NCI-H1092 (cell line): ENCODE data around the gene PPP1R12B.
"Not testable (repeated sequence)": the region's sequence is repeated elsewhere in the genome, so short reads cannot be mapped to it uniquely, and the experiment has no call there.

Experiments
- DNase-seq: peaks from one replicate; lab custom pipeline; 2025; lab: John Stamatoyannopoulos, UW

The PPP1R12B gene

DNA sequence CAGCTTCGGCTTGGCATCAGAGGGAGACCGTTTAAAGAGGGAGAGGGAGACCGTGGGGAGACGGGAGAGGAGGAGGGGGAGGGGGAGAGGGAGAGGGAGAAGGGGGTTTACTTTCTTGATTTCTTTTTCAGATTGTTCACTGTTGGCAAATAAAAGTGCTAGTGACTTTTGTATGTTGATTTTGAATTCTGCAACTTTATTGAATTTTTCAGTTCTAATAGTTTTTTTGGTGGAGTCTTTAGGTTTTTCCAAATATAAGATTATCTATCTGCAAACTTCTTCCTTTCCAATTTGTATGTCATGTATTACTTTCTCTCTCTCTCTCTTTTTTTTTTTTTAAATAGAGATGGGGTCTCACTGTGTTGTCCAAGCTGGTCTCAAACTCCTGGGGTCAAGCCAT, 104.0 kb downstream of the PPP1R12B start:
- DNase-seq: no peak

DNA sequence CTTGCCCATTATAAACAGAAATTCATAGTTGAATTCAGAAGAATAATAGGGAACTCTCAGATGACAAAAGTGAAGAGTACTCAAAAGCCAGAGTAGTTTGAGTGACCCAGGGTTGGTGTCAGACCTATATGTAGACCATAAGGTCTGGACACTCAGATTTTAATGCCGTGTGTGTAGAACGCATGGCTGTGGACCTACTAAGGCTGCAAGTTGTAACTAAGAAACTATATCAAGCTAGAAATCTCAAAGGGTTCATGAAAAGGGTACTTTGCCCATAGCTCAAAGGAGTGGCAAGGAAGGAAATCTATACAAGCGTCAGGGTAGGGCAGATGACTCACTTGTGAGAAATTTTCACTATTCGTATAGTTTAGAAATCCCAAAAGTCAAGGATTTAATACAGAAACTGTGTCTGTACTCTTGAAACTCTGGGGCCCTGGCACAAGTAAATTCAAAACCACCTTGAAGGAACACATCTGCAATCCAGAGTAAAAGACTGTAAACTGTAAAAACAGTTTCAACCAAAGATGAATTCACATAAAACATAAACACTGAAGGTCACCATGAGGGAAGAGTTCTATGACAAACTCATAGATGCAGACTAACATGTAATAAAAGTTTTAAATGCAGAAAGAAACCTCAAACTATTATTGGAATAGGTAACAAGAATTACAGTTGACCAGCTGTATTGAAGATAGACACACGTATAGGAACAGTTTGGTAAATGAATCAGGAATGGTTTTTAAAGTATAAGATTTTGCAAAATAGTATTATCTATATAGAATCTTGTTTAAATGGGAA, 108.1 kb downstream of the PPP1R12B start:
- DNase-seq: not testable (repeated sequence)

DNA sequence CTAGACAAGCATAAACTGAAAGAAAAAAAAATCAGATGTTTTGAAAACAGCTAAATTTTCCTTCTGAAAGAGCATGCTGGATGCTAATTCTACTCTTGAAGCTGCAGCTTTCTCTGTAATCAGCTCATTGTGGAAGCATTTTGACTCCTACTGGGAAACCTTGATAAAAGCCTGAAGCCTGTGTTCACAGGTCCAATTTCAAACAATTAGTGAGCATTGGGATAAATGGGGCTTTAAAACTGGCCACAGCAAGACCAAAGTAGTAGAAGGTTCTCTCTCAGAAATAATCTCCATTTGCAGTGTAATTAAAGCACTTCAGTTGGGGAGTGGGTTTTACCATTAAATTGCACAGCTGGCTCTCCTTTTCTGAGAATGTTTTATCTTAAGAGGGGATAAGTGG, 110.2 kb downstream of the PPP1R12B start:
- DNase-seq: peak; percentile 28

DNA sequence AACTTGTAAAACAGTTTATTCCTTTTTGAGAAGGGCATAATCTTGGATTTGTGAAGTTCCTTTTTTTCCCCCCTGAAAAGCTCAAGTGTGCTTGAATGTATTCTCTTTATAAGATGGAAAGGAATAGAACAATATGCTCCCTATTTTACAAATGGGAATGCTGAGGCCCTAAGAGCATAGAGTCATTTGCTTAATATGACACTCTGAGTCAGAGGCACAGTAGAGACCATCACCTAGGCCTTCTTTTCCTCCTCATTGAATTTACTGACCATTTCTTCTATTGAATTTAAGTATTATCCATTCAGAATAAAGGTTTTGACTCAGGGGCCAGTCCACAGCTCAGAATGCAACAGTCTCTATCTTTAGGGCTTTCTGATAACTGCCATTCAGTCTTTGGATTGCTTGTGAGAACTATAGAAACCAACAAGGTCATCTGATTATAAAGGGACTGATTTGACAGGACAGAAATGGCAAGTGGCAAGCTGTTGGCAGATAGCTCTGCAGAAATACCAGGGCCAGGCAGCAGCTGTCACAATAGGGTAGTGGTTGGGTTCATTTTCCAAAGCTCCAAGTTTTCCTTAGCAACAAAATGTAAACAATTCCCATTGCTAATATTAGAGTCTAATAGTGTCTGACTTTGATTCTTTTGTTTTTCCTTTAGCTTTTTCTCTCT, 111.1 kb downstream of the PPP1R12B start:
- DNase-seq: not testable (repeated sequence)

DNA sequence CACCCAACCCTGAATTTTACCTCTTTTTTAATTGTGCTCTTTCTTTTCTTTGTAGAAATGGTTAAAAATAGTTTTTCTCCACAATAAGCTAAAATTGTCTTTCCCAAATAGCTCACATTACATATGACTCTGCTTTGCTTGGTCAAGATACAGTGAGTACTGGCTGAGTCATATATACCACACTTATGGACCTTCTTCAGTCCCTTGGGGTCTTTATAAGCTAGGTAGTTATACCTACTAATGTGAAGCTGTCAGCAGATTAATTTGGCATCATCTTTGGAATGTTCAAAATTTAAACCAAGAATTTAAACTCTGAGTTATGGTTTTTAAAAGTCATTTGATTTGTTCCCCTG, 111.6 kb downstream of the PPP1R12B start:
- DNase-seq: not testable (repeated sequence)

DNA sequence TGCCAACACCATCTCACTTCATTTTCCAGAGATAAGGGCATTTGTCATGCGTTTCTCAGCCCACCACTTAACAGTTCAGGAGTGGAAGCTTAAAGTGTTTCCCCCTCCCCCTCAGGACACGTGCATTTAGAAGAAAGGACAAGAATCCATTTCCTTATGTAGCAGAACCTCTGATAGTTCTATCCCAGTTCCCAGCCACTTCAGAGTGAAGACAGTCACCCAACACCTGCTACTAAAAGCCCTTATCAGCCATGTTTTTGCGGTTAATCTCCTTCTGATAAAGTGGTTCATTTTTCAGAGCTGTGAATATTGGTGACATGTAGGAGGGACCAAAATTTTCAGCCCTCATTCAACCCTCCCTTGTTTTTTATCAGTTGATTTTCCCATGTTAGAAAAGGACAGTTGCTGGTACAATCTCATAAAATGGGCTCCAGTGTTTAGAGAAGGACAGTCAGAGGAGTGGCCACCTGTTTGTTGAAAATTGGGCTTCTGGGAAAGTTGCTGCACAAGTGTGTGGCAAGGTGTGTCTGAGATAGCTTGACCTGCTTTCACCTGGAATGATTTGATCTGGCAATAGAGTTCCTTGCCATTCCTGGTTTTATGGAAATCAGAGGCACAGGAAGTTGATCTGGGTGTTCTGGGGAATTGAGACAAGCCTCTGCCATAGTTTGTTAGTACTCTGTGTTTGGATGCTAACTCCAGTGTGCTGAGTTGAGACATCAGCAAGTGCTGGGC, 114.0 kb downstream of the PPP1R12B start:
- no peak for DNase-seq

DNA sequence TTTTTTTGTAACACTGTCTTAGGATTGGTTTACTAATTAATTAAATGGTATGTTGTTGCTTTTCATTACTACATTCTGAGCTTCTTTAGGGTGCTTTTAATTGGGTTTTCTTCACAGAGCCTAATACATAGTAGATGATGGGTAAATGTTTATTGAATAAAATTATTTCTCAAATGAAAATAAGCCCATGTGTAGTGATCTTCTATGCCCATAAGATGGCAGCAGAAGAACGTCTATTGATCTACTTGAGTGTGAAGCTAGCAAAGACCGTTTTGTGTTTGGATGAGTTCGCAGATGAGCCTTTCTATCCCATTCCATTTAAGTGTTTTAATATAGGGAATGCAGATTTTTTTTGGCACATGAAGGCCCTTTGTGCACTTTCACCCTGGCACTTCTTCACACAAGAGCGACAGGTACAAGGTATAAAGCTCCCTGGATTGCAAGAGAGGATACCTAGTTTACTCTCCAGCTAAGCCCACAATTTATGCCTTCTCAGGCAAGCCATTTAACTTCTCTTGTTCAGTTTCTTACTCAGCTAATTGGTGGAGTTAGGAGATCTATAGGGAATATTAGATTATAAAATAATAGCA, 115.7 kb downstream of the PPP1R12B start:
- DNase-seq: not testable (repeated sequence)

DNA sequence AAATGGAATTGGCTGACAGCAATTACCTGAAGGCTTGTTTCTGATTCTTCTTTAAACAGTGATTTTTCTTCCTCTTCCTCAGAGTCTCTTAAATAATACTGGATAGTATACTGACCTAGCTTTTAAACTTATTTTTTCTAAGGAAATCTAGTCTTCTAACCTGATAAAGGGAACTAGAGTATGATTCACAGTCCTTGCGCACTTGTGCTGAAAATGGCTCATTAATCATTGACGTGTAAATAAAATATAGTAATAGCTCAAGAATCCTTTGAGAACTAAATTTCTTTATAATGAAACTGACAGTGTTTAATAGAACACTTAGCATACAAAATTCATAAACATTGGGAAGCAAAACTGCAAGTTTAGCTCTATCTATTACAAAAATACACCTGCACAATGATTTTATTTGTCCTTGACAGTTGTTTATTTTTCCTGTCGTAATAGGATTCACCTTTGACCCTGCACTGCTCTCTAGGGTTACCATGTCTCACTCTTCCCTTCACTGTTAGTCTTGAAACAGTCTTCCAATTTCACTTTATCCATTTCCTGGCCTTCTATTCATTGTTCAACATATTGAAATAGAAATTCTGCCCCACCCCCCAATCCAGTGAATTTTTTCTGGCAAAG, 117.3 kb downstream of the PPP1R12B start:
- not testable (repeated sequence) for DNase-seq

DNA sequence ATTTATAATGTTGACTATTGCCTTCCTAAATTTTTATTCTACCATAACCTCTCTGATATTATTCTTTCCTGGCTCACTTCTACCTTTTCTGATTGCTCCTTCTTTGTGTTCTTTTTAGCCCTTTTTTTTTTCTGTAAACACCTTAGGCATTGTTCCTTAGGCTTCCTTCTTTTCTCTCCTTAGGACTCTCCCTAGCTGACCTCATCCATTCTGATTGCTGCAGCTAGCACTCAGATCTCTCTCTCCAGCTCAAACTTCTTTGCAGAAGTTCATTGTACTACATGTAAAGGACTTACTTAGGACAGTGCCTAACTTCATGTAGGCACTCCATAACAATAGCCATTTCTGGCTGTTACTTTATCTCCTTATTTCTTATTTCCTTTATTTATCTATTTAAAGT, 117.8 kb downstream of the PPP1R12B start:
- DNase-seq: not testable (repeated sequence)

DNA sequence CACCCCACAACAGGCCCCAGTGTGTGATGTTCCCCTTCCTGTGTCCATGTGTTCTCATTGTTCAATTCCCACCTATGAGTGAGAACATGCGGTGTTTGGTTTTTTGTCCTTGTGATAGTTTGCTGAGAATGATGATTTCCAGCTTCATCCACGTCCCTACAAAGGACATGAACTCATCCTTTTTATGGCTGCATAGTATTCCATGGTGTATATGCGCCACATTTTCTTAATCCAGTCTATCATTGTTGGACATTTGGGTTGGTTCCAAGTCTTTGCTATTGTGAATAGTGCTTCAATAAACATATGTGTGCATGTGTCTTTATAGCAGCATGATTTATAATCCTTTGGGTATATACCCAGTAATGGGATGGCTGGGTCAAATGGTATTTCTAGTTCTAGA, 118.9 kb downstream of the PPP1R12B start:
- DNase-seq: not testable (repeated sequence)

DNA sequence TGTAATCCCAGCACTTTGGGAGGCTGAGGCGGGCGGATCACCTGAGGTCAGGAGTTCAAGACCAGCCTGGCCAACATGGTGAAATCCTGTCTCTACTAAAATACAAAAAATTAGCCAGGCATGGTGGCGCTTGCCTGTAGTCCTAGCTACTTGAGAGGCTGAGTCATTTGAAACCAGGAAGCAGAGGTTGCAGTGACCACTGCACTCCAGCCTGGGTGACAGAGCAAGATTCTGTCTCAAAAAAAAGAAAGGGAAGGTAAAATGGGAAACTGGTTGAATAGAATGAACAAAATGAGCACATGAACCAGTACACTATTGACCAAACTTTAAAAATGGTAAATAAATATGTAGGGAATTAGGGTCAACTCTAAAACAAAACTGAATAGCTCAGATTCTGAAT, 120.2 kb downstream of the PPP1R12B start:
- not testable (repeated sequence) for DNase-seq

DNA sequence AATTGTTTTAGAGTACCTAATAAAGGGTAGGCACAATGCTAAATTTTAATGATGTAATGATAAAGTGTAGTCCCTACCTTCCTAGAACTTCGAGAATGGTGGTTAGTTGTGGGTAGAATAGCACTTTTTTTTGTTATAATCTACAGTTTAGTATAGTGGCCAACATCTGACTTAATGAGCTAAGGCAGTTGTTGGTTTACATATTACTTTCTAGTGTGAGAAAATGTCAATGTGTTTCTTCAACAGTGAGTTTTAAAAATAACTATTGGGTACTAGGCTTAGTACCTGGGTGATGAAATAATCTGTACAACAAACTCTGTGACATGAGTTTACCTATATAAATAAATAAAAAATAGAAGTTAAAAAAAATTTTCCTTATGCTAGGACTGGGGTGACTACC, 120.6 kb downstream of the PPP1R12B start:
- not testable (repeated sequence) for DNase-seq

DNA sequence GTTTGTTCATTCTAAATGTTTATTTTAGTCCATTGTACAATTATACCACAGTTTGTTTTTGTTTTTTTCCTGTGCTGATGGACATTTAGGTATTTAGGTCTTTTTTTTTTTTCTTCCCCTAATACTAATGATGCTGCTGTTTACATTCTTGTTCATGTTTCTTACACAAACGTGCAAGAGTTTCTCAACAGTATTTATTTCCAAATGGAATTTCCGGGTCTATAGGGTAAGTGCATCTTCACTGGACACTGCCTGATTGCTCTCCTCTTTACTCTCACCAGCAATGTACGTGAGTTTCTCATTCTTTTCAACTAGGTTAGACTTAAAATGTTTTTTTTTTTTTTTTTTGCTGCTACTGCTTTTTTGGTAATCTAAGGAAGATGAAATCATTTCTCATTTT, 122.7 kb downstream of the PPP1R12B start:
- DNase-seq: no peak

DNA sequence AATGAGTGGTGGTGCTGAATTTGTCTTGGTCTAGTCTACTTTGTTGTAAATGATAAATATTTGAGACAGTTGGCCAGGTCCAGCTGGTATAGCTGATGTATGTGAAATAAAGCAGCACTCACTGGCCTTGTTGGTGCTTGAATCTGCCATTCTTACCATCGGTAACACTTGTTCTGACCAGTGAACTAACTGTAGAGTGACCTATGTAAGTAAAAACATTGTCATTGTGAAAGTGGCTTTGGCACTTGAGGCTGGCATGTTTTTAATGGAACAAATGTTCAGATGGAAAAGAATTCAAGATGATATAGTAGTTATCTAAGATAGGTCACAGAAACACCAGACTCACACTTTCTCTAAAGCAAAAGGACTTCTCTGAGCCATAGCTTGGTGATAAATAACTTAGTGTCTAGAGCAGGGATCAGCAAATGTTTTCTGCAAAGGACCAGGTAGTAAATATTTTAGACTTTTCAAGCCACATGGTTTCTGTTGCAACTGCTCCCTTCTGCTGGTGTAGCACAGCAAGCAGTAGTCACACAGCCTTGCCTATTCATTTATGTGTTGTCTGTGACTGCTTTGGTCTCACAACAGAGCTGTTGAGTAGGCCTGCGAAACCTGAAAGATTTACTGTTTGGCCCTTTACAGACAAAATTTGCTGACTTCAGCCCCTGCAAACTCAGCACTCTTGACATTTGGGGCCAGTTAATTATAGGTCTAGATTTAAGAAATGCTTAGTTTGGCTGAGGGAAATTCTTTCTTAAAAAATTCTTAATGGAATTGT, 124.0 kb downstream of the PPP1R12B start:
- DNase-seq: not testable (repeated sequence)

DNA sequence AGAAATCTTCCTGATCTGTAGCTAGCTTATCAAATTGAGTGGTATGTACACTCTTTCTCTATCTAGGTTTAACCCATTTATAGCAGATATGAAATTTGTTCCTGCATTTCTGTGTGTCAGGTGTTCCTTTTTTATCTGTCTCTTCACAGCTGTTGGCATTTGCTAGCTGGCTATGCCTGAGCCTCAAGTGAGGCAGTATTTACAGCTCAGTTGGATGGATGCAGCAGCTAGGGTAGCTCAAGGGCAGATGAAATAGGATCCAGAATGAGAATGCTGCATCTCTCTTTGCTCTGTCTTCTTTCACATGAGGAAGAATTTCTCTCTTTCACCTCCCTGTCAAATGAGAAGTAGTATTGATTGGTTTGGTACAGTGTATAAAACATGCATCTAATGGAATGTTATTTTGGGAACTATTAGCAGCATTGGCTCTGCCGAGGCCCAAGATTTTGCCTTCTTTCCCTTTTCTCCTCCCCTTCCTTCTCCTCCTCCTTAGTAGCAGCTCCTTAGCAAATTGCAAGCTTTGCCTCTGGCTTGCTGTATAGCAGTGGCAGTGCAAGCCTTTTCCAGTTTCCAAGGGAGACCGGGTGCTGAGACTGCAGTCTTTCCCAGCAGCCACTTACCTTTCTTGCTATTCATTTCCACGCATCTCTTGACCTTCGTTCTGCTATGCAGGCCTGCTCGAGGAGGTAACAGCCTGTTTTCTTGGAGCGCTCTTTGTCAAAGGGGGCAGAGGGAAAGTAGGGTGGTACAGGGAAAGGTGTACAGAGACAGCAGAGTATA, 125.0 kb downstream of the PPP1R12B start:
- not testable (repeated sequence) for DNase-seq

DNA sequence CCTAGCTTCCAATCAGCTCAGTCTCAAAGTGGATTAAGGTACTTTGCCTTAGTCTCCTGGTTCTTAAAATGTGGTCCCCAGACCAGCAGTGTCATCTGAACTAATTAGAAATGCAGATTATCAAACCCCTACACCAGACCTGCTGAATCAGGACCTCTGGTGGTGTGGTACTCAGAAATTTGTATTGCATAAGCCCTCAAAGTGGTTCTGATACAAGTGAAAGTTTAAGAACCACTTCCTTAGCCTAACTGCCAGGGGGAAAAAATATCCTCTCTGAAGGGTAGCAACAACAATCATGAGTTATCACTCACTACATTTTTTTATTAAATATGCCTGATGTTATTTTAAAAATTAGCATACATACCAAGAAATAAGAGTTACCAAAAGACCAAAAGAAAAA, 131.2 kb downstream of the PPP1R12B start:
- DNase-seq: not testable (repeated sequence)

DNA sequence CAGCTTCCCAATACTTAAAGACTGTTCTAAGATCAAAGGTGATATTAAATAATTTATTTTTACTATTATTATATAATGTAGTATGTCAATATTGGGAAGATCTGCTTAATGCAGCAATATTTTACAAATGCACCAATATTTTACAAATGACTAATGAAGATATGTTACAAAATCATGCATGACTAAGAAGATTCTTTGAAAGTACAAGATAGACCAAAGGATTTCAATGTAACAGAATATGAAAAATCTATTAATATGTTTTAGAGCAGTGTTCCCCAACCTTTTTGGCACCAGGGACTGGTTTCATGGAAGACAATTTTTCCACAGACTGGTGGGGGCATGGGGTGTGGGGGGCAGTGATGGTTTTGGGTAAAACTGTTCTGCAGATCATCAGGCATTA, 132.1 kb downstream of the PPP1R12B start:
- DNase-seq: not testable (repeated sequence)

DNA sequence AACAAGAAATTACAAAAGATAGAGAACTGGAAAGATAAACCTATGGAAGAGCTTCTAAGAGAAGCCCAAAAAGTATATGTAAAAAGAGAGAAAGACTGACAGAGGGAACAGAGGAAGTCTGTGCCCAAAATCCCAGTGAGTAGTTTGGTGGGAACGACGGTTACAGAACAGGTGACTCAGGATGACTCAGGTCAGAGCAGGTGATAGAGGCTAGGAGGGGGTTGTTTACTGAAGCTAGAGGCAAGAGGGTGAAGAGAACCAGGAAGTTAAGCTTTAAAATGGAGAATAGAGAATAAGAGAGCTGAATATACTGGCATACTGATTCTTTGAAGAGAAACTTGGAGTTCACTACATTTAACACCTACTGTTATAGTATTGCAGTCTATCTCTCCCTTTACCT, 134.9 kb downstream of the PPP1R12B start:
- DNase-seq: not testable (repeated sequence)

DNA sequence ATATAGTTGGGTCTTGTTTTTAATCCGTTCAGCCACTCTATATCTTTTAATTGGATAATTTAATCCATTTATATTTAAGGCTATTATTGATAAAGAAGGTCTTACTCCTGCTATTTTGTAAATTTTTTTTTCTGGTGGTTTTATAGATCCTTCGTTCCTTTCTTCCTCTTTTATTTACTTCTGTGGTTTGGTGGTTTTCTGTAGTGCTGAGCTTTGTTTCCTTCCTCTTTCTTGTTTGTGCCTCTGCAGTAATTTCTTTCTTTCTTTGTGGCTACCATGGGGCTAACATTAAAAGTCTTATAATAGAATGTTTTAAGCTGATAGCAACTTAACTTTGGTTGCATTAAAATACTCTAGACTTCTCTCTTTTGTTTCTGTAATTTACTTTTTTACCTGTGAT, 135.5 kb downstream of the PPP1R12B start:
- not testable (repeated sequence) for DNase-seq

DNA sequence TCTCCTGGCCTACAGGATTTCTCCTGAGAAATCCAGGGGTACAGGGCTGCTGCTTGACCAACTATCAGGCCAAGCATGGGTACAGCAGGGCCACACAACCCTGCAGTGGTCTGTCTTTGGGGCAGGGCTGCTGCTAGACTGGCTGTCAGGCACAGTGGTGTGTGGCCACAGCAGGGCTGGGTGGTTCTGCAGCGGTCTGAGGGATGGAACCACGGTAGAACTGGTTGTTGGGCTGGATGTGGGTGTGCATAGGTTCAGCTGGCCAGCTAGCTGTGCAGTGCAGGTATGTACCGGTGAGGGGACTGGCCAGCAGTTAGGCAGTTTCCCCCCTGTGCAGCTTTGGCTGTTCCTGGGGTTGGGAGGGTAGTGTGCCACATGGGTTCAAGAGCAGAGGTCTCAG, 136.3 kb downstream of the PPP1R12B start:
- not testable (repeated sequence) for DNase-seq
